Measurements from ENCODE around the gene PRSS3.
"Not testable (repeated sequence)": the region's sequence is repeated elsewhere in the genome, so short reads cannot be mapped to it uniquely, and the experiment has no call there.

PRSS3 gene

GRCh38 chr9:33787839-33788238, 7.5 kb upstream of the PRSS3 start:
- DNase-seq = no peak

- DNase-seq = not testable (repeated sequence)
Measured at GRCh38 chr9:33789429-33789828, 5.9 kb upstream of the PRSS3 start.

DNA sequence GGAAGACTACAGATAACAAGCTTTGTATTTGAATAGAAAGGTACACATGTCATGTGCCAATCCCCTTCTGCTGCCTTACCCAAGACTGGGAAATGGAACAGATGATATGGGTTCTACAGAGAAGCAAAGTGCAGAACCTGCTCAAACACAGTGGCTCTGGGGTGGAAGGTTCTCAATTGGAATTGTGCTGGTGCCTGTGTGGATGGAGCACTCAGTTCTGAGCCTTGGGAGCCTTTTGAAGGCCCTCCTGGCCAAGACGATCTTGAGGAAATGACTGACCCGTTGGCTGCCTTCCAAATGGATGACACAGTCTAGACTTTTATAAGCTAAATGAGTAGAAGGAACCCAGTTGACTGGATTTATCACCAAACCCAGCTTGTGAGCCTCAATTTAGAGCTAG, 4.2 kb upstream of the PRSS3 start:
- DNase-seq = no peak

- not testable (repeated sequence) for DNase-seq
Measured at GRCh38 chr9:33793496-33793895, 1.9 kb upstream of the PRSS3 start.

GRCh38 chr9:33794560-33794959, 801 bp upstream of the PRSS3 start:
- no peak for DNase-seq

DNA sequence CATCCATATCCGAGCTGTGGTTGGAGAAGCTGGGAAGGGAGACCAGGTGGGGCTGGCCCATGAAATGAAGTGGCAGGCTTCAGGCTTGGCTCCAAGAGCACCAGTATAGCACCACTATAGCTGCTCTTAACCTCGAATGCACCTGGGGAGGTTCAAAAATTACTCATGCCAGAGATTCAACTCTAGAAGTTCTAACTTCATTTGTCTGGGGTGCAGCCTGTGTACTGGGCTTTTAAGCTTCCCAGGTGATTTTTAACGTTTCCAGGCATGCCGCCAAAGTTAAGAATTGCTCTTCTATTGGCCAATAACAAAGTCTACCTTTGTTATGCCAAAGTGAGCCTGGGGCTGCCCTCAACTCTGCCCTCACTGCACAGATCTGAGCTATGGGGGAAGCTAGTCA, 458 bp downstream of the PRSS3 start:
- no peak for DNase-seq

- not testable (repeated sequence) for DNase-seq
Measured at GRCh38 chr9:33796679-33797078, 1.3 kb downstream of the PRSS3 start.

- DNase-seq = no peak
Measured at GRCh38 chr9:33797837-33798236, 2.5 kb downstream of the PRSS3 start.

DNA sequence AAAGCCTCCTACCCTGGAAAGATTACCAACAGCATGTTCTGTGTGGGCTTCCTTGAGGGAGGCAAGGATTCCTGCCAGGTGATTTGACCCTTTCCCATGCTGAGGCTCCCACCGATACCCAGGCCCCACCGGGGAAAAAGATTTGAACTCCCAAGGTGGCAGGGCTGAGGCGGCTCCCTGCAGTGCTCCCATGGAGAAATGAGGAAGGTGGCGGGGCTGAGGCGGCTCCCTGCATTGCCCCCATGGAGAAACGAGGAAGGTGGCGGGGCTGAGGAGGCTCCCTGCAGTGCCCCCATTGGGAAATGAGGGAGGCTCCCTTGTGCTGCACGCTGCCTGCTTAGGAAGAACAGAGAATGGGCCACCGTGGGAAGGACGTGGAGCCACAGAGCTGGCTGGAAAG, 3.2 kb downstream of the PRSS3 start:
- DNase-seq = no peak

GRCh38 chr9:33799928-33800704, 4.8 kb downstream of the PRSS3 start:
- DNase-seq = no peak

DNA sequence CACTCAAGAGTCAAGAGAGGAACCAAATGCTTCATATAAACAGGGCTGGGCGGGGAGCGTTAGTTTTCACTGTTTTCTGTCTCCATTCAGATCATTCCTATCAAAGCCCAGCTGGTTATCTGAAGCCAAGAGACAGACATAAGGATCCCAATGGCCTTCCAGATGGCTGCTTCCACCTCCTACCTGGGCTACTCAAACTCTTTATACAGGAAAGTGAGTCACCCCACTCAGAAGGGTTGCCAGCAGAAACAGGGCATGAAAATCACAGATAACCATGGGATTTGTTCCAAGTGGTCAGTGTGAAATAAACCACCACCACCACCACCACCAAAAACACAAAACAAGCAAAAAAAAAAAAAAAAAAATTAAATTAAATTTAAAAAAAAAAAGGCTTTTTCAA, 5.5 kb downstream of the PRSS3 start:
- no peak for DNase-seq

GRCh38 chr9:33801943-33802500, 6.7 kb downstream of the PRSS3 start:
- DNase-seq = not testable (repeated sequence)

DNA sequence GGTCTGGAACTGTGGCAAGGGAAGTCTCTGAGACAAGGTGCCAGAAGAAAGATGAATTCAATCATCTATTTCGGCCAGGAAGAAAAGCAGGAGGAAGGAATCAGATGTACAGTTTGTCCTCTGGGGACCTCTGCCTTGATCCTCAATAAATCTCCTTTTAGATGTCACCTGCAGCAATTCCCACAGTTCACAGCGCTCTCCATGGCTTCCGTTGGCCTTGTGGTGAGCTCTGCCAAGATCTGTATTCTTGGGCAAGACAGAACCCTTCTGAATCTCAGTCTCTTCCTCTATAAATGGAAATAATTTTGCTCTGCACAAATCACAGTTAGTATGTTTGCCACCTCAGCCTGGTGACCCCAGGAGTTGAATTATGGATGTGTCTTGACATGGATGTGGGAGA, 8.8 kb downstream of the PRSS3 start:
- DNase-seq = not testable (repeated sequence)

GRCh38 chr9:33807156-33807555, 11.8 kb downstream of the PRSS3 start:
- DNase-seq = not testable (repeated sequence)

DNA sequence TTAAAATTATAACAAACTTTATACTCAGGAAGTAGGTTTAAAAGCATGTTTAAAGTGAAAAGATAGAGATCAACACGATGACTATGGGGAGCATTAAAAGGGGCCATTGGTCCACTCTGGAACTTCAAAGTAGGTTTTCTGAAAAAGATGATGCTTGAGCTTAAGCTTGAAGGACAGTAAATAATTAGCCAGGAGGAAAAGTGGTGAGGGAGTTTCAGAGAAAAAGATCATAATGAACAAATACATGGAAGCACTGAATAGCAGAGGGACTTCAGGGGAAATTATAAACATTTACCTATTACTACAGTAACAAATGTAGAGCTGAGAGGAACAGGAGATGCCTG, 13.6 kb downstream of the PRSS3 start:
- DNase-seq = not testable (repeated sequence)

DNA sequence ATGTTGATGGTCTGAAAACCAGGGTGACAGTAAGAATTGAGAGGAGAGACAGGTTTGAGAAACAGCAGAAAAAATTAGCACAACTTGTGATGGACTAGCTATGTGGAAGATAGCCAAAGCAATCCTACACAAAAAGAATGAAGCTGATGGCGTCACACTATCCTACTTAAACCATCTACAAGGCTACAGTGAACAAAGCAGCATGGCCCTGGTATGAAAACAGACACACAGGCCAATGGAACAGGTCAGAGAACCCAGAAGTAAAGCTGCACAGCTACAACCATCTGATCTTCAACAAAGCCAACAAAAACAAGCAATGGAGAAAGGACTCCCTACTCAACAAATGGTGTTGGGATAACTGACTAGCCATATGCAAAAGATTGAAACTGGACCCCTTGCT, 14.1 kb downstream of the PRSS3 start:
- no peak for DNase-seq

DNA sequence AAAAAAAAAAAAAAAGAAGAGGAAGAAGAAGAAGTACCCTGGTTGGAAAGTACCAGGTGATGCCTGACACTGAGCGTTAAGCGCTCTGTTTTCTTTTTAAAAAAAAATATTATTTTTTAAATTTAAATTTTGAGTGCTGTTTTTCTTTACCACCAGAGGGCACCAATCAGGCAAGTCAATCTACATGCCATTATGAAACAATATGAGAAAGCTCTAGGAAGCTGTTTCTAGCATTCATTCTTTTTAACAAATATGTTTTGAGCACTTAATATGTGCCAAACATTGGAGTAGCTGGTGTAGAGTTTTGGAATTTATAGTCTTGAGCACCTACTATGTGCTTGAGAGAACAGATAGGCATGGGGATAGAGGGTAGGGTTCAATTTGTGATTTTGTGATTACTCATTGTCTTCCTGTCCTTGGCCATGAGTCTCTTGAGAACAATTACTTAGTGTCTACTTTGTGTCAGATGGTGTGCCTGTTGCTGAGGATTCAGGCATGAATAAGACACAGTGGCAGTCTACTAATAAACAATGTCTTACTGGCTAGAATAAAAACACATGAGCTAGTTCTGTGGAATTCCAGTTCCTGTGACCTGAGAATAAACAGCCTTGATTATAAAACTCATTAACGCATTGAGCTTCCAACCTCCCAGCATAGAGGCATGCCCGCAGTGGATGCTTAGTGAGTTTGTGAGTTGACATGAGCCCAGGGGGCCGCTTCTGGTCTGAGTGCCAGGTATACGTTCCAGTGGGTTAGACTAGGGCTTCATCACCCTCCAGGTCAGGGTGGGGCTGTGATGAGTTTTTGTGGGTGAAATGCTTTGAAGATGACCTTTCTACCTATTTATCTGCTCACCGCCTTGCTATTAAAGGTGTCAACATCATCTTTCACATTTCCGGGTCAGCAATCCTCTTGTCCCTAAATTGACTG, 18.6 kb downstream of the PRSS3 start:
- DNase-seq = peak; percentile 64

DNA sequence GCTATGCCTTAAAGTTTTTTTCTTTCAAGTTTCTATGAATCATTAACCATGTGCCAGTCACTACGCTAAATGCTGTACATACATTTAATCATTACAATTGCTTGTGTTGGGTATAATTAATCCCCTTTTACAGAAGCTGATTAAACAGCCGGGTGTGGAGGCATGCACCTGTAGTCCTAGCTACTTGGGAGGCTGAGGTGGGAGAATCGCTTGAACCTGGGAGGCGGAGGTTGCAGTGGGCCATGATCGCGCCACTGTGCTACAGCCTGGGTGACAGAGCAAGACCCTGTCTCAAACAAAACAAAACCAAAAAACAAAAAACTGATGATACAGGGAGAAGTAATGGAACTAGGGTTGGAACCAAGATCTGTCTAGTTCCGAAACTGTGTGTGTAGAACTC, 20.4 kb downstream of the PRSS3 start:
- no peak for DNase-seq

DNA sequence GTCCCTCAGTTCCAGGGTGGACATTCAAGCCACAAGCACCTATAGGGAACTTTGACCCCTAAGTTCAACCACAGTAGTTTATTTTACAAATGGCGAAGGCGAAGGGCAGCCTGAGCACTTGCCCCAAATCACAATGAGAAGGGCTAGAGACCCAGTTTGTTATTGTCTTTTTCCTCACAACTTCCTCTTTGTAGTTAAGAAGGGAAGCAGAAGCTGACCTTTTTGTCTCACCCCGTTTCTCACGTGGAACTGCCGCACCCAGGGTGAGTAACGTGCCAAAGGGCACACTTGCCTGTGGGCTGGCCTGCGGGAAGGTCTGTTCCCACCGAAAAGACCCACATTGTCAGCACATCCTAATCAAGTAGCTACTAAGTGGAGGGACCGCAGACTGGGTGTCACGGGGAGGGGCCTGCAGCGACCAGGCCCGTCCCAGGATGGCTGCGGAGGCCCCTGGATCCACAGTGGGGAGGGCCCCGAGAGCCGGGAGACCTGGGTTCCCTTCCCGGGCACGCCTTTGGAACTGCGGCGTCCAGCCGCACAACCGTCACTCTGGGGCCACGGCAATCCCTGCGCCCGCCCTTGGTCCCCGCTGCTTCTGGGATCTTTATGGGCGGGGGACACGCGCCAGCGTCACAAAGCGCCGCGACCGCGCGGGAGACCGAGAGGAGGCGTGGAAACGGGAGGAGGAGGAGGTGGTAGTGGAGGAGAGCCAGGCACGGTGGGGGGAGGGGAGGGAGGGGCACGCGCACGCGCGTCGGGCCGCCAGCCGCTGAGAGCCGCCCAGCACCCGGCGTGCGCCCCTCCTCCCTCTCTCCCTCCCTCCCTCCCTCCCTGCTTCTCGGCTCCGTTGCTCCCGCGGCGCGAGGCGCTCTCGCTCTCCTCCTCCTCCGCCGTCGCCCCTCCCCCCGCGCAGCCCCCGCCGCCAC, 21.2 kb downstream of the PRSS3 start, which contains the start of gene UBE2R2:
Gene UBE2R2, plus strand, starts transcription at position 834 of the 926 bp plus-strand sequence. CDS start 598 bp downstream, outside the sequence.
- peak; percentile 95 for DNase-seq

GRCh38 chr9:33817327-33818166, 22.2 kb downstream of the PRSS3 start:
- peak; percentile 61 for DNase-seq

GRCh38 chr9:33818167-33818846, 22.9 kb downstream of the PRSS3 start:
- DNase-seq = peak; percentile 43

All from CD4-positive, alpha-beta T cell treated with Interleukin-12 subunit alpha and Interleukin-12 subunit beta, for 1 hour (primary cell).